ENCODE measurements around the gene AVP. TPM values are rescaled to one million over a fixed set of nuclear protein-coding genes. Genes with fewer than 3 reads are reported as not detected.

AVP gene
- total and polyA plus RNA-seq, 2 of the 13 experiments (the other 11 are each of a cell fraction or from before 2014, with no cell fraction given), result 0.12 TPM; not detected in 1

GRCh38 chr20:3115190-3116107, 30.9 kb upstream of the AVP start (continued):
- TF ChIP-seq, protein P1, sequence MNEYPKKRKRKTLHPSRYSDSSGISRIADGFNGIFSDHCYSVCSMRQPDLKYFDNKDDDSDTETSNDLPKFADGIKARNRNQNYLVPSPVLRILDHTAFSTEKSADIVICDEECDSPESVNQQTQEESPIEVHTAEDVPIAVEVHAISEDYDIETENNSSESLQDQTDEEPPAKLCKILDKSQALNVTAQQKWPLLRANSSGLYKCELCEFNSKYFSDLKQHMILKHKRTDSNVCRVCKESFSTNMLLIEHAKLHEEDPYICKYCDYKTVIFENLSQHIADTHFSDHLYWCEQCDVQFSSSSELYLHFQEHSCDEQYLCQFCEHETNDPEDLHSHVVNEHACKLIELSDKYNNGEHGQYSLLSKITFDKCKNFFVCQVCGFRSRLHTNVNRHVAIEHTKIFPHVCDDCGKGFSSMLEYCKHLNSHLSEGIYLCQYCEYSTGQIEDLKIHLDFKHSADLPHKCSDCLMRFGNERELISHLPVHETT (CRISPR knock-in tag; conservative IDR thresholded peaks at IDR 0.05), result no peak
- TF ChIP-seq, protein P2, sequence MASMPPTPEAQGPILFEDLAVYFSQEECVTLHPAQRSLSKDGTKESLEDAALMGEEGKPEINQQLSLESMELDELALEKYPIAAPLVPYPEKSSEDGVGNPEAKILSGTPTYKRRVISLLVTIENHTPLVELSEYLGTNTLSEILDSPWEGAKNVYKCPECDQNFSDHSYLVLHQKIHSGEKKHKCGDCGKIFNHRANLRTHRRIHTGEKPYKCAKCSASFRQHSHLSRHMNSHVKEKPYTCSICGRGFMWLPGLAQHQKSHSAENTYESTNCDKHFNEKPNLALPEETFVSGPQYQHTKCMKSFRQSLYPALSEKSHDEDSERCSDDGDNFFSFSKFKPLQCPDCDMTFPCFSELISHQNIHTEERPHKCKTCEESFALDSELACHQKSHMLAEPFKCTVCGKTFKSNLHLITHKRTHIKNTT (CRISPR knock-in tag; IDR thresholded peaks at IDR 0.05), result no peak
- TF ChIP-seq, protein P3, sequence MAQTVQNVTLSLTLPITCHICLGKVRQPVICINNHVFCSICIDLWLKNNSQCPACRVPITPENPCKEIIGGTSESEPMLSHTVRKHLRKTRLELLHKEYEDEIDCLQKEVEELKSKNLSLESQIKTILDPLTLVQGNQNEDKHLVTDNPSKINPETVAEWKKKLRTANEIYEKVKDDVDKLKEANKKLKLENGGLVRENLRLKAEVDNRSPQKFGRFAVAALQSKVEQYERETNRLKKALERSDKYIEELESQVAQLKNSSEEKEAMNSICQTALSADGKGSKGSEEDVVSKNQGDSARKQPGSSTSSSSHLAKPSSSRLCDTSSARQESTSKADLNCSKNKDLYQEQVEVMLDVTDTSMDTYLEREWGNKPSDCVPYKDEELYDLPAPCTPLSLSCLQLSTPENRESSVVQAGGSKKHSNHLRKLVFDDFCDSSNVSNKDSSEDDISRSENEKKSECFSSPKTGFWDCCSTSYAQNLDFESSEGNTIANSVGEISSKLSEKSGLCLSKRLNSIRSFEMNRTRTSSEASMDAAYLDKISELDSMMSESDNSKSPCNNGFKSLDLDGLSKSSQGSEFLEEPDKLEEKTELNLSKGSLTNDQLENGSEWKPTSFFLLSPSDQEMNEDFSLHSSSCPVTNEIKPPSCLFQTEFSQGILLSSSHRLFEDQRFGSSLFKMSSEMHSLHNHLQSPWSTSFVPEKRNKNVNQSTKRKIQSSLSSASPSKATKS (CRISPR knock-in tag; IDR thresholded peaks at IDR 0.05), result no peak
- TF ChIP-seq MED13 (CRISPR knock-in tag; IDR thresholded peaks at IDR 0.05), result no peak
- no peak for TF ChIP-seq TOE1 (CRISPR knock-in tag; IDR thresholded peaks at IDR 0.05)
- TF ChIP-seq, protein P4, sequence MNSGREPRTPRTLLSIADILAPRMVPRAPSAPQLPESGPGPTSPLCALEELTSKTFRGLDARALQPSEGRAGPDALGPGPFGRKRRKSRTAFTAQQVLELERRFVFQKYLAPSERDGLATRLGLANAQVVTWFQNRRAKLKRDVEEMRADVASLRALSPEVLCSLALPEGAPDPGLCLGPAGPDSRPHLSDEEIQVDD (CRISPR knock-in tag; IDR thresholded peaks at IDR 0.05; ENCODE audit: borderline replicate concordance), result 0 out of 2 replicates have a peak, but pooled peaks have one; percentile 63
- TF ChIP-seq ISL2 (CRISPR knock-in tag; IDR thresholded peaks at IDR 0.05), result peak; percentile 54; the same call in 1 of the 2 replicates
- TF ChIP-seq MLXIP (CRISPR knock-in tag; IDR thresholded peaks at IDR 0.05; ENCODE audit: borderline replicate concordance), result no peak
- no peak for TF ChIP-seq KLF9 (CRISPR knock-in tag; IDR thresholded peaks at IDR 0.05; ENCODE audit: low read depth)
- TF ChIP-seq RBM22 (optimal IDR thresholded peaks at IDR 0.05; ENCODE audit: low read length), result no peak
- TF ChIP-seq NR3C1 (CRISPR knock-in tag; IDR thresholded peaks at IDR 0.05), result no peak
- TF ChIP-seq ATF7-NPFF (CRISPR knock-in tag; IDR thresholded peaks at IDR 0.05; ENCODE audit: low read depth), result no peak
- TF ChIP-seq, protein P5, sequence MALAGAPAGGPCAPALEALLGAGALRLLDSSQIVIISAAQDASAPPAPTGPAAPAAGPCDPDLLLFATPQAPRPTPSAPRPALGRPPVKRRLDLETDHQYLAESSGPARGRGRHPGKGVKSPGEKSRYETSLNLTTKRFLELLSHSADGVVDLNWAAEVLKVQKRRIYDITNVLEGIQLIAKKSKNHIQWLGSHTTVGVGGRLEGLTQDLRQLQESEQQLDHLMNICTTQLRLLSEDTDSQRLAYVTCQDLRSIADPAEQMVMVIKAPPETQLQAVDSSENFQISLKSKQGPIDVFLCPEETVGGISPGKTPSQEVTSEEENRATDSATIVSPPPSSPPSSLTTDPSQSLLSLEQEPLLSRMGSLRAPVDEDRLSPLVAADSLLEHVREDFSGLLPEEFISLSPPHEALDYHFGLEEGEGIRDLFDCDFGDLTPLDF (CRISPR knock-in tag; IDR thresholded peaks at IDR 0.05), result peak; percentile 28; the same call in 1 of the 2 replicates
- TF ChIP-seq, protein P6, sequence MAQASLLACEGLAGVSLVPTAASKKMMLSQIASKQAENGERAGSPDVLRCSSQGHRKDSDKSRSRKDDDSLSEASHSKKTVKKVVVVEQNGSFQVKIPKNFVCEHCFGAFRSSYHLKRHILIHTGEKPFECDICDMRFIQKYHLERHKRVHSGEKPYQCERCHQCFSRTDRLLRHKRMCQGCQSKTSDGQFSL (CRISPR knock-in tag; IDR thresholded peaks at IDR 0.05), result no peak
- no peak for TF ChIP-seq ZBTB8A (CRISPR knock-in tag; IDR thresholded peaks at IDR 0.05; ENCODE audit: borderline replicate concordance, low read depth)
- TF ChIP-seq ZNF367 (CRISPR knock-in tag; IDR thresholded peaks at IDR 0.05; ENCODE audit: borderline replicate concordance), result no peak
- no peak for TF ChIP-seq ZNF20 (CRISPR knock-in tag; IDR thresholded peaks at IDR 0.05)

Measured in HepG2 (cell line).